H1 (cell line): ENCODE results near the gene CACNG3. TPM values are rescaled to one million over a fixed set of nuclear protein-coding genes. Genes with fewer than 3 reads are reported as not detected.

ENCODE experiments used
- CTCF ChIA-PET: fragments of 300-600 bp; sonication (Branson Sonifier 250); formaldehyde crosslinking; loops from one replicate; lab custom pipeline; 2021; ENCODE audit not compliant: partially characterized antibody; lab: Charles Lee
- POLR2A ChIA-PET: fragments of 300-600 bp; sonication (Branson Sonifier 250); formaldehyde crosslinking; loops from one replicate; lab custom pipeline; 2021; ENCODE audit warnings: inconsistent platforms; ENCODE audit not compliant: partially characterized antibody; lab: Charles Lee
- DNase-seq, 2 experiments: peaks; one replicate each; pipeline versions ENCODE4 v3.0.0 to v3.0.0-alpha.2; 2010 to 2022; ENCODE audit warnings: low spot score in 2 of 2, low read depth in 1 of 2, mixed read lengths in 1 of 2
- FAIRE-seq: peaks from 2 replicates; lab custom pipeline; 2011; peaks lifted over from hg19 to GRCh38; lab: Jason Lieb, UNC
- H2AFZ ChIP-seq: 2 replicates; pipeline ENCODE4 v1.8.1; 2012; ENCODE audit warnings: low read length, inconsistent platforms
- H2AK5ac ChIP-seq: 2 replicates; pipeline ENCODE4 v1.6.1; 2013; ENCODE audit warnings: low read depth, low read length
- H2BK120ac ChIP-seq: replicated peaks from 2 replicates; pipeline ENCODE3; 2013; ENCODE audit warnings: low read depth, low read length, inconsistent platforms
- H2BK12ac ChIP-seq: 2 replicates; pipeline ENCODE4 v1.6.1; 2013; ENCODE audit warnings: low read depth, low read length
- H2BK15ac ChIP-seq: 2 replicates; pipeline ENCODE4 v1.6.1; 2013; ENCODE audit warnings: low read length
- H2BK20ac ChIP-seq: 2 replicates; pipeline ENCODE4 v1.6.1; 2013; ENCODE audit warnings: low read length
- H2BK5ac ChIP-seq: 2 replicates; pipeline ENCODE4 v1.6.1; 2013; ENCODE audit warnings: low read depth, low read length
- H3K14ac ChIP-seq: 2 replicates; pipeline ENCODE4 v1.6.1; 2013; ENCODE audit warnings: inconsistent platforms; ENCODE audit not compliant: insufficient read length
- H3K18ac ChIP-seq: 2 replicates; pipeline ENCODE4 v1.6.1; 2013; ENCODE audit warnings: low read length; ENCODE audit errors: extremely low read depth
- H3K23ac ChIP-seq: 2 replicates; pipeline ENCODE4 v1.6.1; 2013; ENCODE audit warnings: inconsistent platforms; ENCODE audit not compliant: insufficient read length
- H3K23me2 ChIP-seq: 2 replicates; pipeline ENCODE4 v1.6.1; 2013; ENCODE audit warnings: low read depth, low read length
- H3K27ac ChIP-seq: 2 replicates; pipeline ENCODE4 v1.6.1; 2011; ENCODE audit warnings: low read depth, low read length, inconsistent platforms
- H3K27me3 ChIP-seq, 4 experiments: replicated peaks in 1 of 4; 1 replicate in 1 of 4; 2 replicates in 3 of 4; pipeline versions ENCODE4 v1.6.1 to v1.8.1; 2011 to 2013; ENCODE audit warnings: low read length in 3 of 4, mild to moderate bottlenecking in 3 of 4, inconsistent platforms in 2 of 4, mixed read lengths in 2 of 4, moderate library complexity in 1 of 4; ENCODE audit not compliant: control insufficient read depth in 3 of 4, insufficient read depth in 3 of 4; ENCODE audit errors: extremely low read depth in 1 of 4
- H3K36me3 ChIP-seq, 4 experiments: 2 replicates each; pipeline versions ENCODE4 v1.6.1 to v1.8.1; 2011 to 2013; ENCODE audit warnings: mild to moderate bottlenecking in 4 of 4, low read length in 3 of 4, moderate library complexity in 2 of 4, control low read depth in 1 of 4, inconsistent platforms in 1 of 4; ENCODE audit not compliant: insufficient read depth in 4 of 4, control insufficient read depth in 2 of 4
- H3K4ac ChIP-seq: replicated peaks from 2 replicates; pipeline ENCODE3; 2013; ENCODE audit warnings: low read length, low read depth, mixed read lengths, inconsistent platforms; ENCODE audit not compliant: insufficient read length
- H3K4me1 ChIP-seq, 4 experiments: replicated peaks in 1 of 4; 1 replicate in 1 of 4; 2 replicates in 3 of 4; pipeline versions ENCODE4 v1.6.1 to v1.8.1; 2011 to 2013; ENCODE audit warnings: low read length in 3 of 4, inconsistent platforms in 2 of 4, mixed read lengths in 1 of 4; ENCODE audit not compliant: insufficient read depth in 4 of 4, control insufficient read depth in 3 of 4
- H3K4me2 ChIP-seq, 2 experiments: 2 replicates each; pipeline versions ENCODE4 v1.6.1 to v1.8.1; 2011 to 2013; ENCODE audit warnings: low read depth in 2 of 2, low read length in 2 of 2, control low read depth in 1 of 2, inconsistent platforms in 1 of 2, mild to moderate bottlenecking in 1 of 2; ENCODE audit not compliant: insufficient read depth in 1 of 2
- H3K4me3 ChIP-seq, 4 experiments: fragments of 200-600, 300-600 bp in 1 of 4; sonication (generic), shearing (Covaris generic), sonication (Bioruptor Twin) in 1 of 4; 2 replicates each; pipeline versions ENCODE4 v1.5.1 to v1.8.1; 2011 to 2016; ENCODE audit warnings: low read length in 4 of 4, low read depth in 3 of 4, control low read depth in 2 of 4, inconsistent platforms in 2 of 4, mild to moderate bottlenecking in 2 of 4, mixed read lengths in 1 of 4, moderate library complexity in 1 of 4; ENCODE audit not compliant: insufficient read depth in 2 of 4; ENCODE audit errors: extremely low read depth in 1 of 4
- H3K56ac ChIP-seq: replicated peaks from 2 replicates; pipeline ENCODE3; 2013; ENCODE audit warnings: low read depth, mild to moderate bottlenecking, mixed read lengths, low read length, inconsistent platforms; ENCODE audit not compliant: insufficient read length
- H3K79me1 ChIP-seq: 2 replicates; pipeline ENCODE4 v1.6.1; 2013; ENCODE audit warnings: low read depth, low read length, control low read depth
- H3K79me2 ChIP-seq, 2 experiments: 2 replicates each; pipeline versions ENCODE4 v1.6.1 to v1.8.1; 2012 to 2013; ENCODE audit warnings: low read length in 2 of 2, mild to moderate bottlenecking in 2 of 2, inconsistent platforms in 1 of 2; ENCODE audit not compliant: insufficient read depth in 2 of 2, control insufficient read depth in 1 of 2
- H3K9ac ChIP-seq, 4 experiments: replicated peaks in 1 of 4; 1 replicate in 1 of 4; 2 replicates in 3 of 4; pipeline versions ENCODE4 v1.6.1 to v1.8.1; 2011 to 2013; ENCODE audit warnings: low read depth in 3 of 4, low read length in 3 of 4, control low read depth in 2 of 4, mild to moderate bottlenecking in 2 of 4, moderate library complexity in 2 of 4, inconsistent platforms in 1 of 4; ENCODE audit errors: extremely low read depth in 1 of 4
- H3K9me3 ChIP-seq, 2 experiments: 2 replicates each; pipeline versions ENCODE4 v1.6.1 to v1.8.1; 2012 to 2013; ENCODE audit warnings: mild to moderate bottlenecking in 2 of 2, moderate library complexity in 2 of 2, control low read depth in 1 of 2, inconsistent platforms in 1 of 2, low read depth in 1 of 2, low read length in 1 of 2, mixed read lengths in 1 of 2; ENCODE audit not compliant: insufficient read depth in 2 of 2
- H4K20me1 ChIP-seq, 2 experiments: replicated peaks in 1 of 2; 2 replicates each; pipeline versions ENCODE3 to v1.8.1; 2011 to 2013; ENCODE audit warnings: inconsistent platforms in 2 of 2, low read length in 2 of 2, mild to moderate bottlenecking in 1 of 2; ENCODE audit not compliant: insufficient read depth in 2 of 2, control insufficient read depth in 1 of 2
- H4K5ac ChIP-seq: 2 replicates; pipeline ENCODE4 v1.6.1; 2013; ENCODE audit warnings: low read length, low read depth, mixed read lengths, inconsistent platforms; ENCODE audit not compliant: insufficient read length
- H4K8ac ChIP-seq: 2 replicates; pipeline ENCODE4 v1.8.0; 2013; ENCODE audit warnings: mild to moderate bottlenecking, moderate library complexity, low read length, inconsistent platforms; ENCODE audit not compliant: insufficient read depth; ENCODE audit errors: extremely low read depth
- H4K91ac ChIP-seq: replicated peaks from 2 replicates; pipeline ENCODE3; 2013; ENCODE audit warnings: low read length, mixed read lengths, inconsistent platforms; ENCODE audit not compliant: insufficient read length
- SAP30 ChIP-seq: fragments of 300-600 bp; sonication (generic); IDR thresholded peaks from 2 replicates; pipeline ENCODE4 v1.7.1; 2012; ENCODE audit warnings: low read length, moderate library complexity, mild to moderate bottlenecking, inconsistent platforms; ENCODE audit not compliant: insufficient read depth, insufficient replicate concordance
- WGBS, 2 experiments: shearing (Covaris generic) in 1 of 2; methylation state at CpG; one replicate each; pipeline versions ENCODE4 v1.1.6 to v1.1.7; 2013 to 2015; ENCODE audit warnings: low lambda C conversion rate in 2 of 2, mixed read lengths in 2 of 2, inconsistent platforms in 1 of 2, low coverage in 1 of 2, missing lambda C conversion rate in 1 of 2; ENCODE audit not compliant: insufficient replicate concordance in 2 of 2, insufficient coverage in 1 of 2, insufficient read length in 1 of 2; ENCODE audit errors: extremely low coverage in 1 of 2, missing lambda C conversion rate in 1 of 2; 5-methylcytosine and 5-hydroxymethylcytosine counted together
- polyA plus RNA-seq, 7 experiments: library from polyadenylated mRNA; depleted of rRNA in 3 of 7; stranded (reverse) in 5 of 7; unstranded in 2 of 7; fragments of >200 nt in 5 of 7; fragments of 200-250 nt in 2 of 7; gene quantifications; 1 replicate in 5 of 7; 2 replicates in 1 of 7; 4 replicates in 1 of 7; pipeline versions ENCODE4 v1.2.1 to v1.2.3, GENCODE V29; 2011 to 2013; ENCODE audit warnings: missing spikeins in 2 of 7, mixed read lengths in 2 of 7
- total RNA-seq: library from RNA; stranded (reverse); fragmentation: NEBNext Ultra II Directional; extraction: Animal tissue kit (Norgen Biotek cat#: 25700); gene quantifications from 2 replicates; pipeline ENCODE4 v1.2.1, GENCODE V29; 2021

CACNG3 gene
- total and polyA plus RNA-seq, 2 of the 8 experiments (the other 6 are each of a cell fraction or from before 2014, with no cell fraction given), result 0.12 TPM; not detected in 1

DNA sequence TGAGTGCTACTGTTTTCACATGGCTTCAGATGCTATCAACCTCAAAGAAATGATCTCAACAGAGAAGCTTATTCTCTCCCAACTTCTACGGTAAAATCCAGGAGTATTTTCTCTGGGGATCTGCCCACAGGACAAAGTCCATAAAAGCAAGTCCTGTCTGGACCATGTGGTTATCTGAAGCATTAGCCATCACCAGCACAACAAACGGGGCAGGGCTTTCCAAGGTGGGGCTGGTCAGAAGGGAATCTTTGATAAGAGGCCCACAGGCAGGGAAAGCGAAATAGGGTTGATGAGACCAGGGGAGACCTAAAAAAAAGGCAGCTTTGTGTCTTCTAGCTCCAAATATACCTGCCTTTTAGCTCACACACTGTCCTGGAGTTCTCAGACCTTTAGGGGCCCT is 38.7 kb upstream of the CACNG3 start:
- POLR2A ChIA-PET, result no interaction called here
- no peaks in the 10 kb centered on the region; a peak in 1 of 7 replicates for H3K27me3 ChIP-seq
- no peak overlapping the region for H2BK5ac ChIP-seq
- DNase-seq, result no peak
- H2BK15ac ChIP-seq, result no peak overlapping the region
- H2BK12ac ChIP-seq, result no peak overlapping the region
- peaks cover 0 to 2% (median 0%) of the 10 kb centered on the region in 4 experiments; a peak in 1 of 7 replicates for H3K4me1 ChIP-seq
- no peaks in the 10 kb centered on the region for H3K9me3 ChIP-seq
- H2BK20ac ChIP-seq, result no peak overlapping the region
- no peak overlapping the region for H3K4me2 ChIP-seq
- no peak overlapping the region for H4K8ac ChIP-seq
- H3K23me2 ChIP-seq, result no peaks in the 10 kb centered on the region
- no peaks in the 10 kb centered on the region for H4K20me1 ChIP-seq
- WGBS, 2 experiments, result 95% methylated on average over 3 of the region's 3 CpGs; no CpG with 5 or more reads in 1 of the 2 experiments
- no peak overlapping the region for H3K4ac ChIP-seq
- no peak overlapping the region for H4K5ac ChIP-seq
- H2AFZ ChIP-seq, result no peak overlapping the region
- no peak overlapping the region for H3K9ac ChIP-seq
- H2BK120ac ChIP-seq, result no peak overlapping the region
- H2AK5ac ChIP-seq, result no peak overlapping the region
- CTCF ChIA-PET, result interaction anchor here (0.5 to 2.5 kb wide), 6 partner anchors 8 to 450 kb away, joined by 3 to 7 read pairs (median 3); no protein-coding TSS in a partner anchor
- FAIRE-seq, result no peak
- H3K36me3 ChIP-seq, result no peaks in the 10 kb centered on the region
- no peak overlapping the region for H3K4me3 ChIP-seq
- no peak overlapping the region for H3K23ac ChIP-seq
- no peaks in the 10 kb centered on the region for H3K79me1 ChIP-seq
- no peaks in the 10 kb centered on the region for H3K79me2 ChIP-seq
- H3K56ac ChIP-seq, result no peak overlapping the region
- no peak overlapping the region for H3K18ac ChIP-seq
- no peak overlapping the region for H3K27ac ChIP-seq
- TF ChIP-seq SAP30, result no peak
- H3K14ac ChIP-seq, result no peak overlapping the region
- H4K91ac ChIP-seq, result no peak overlapping the region
